Measurements from ENCODE around the gene RYR1.

DNA sequence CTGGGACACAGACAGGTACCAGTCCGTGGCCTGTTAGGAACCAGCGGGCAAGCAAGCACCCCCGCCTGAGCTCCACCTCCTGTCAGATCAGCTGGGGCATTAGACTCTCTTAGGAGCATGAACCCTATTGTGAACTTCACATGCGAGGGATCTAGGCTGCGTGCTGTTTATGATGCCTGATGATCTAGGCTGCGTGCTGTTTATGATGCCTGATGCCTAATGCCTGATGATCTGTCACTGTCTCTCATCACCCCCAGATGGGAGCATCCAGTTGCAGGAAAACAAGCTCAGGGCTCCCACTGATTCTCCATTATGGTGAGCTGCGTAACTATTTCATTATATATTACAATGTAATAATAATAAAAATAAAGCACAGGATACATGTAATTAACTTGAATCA lies 11.1 kb upstream of the RYR1 start:
- TF ChIP-seq KLF16 (tag by site-specific recombination; IDR thresholded peaks at IDR 0.05) (no peak), ZNF174 (tag by site-specific recombination; IDR thresholded peaks at IDR 0.05) (no peak)
- TF ChIP-seq, protein P1, sequence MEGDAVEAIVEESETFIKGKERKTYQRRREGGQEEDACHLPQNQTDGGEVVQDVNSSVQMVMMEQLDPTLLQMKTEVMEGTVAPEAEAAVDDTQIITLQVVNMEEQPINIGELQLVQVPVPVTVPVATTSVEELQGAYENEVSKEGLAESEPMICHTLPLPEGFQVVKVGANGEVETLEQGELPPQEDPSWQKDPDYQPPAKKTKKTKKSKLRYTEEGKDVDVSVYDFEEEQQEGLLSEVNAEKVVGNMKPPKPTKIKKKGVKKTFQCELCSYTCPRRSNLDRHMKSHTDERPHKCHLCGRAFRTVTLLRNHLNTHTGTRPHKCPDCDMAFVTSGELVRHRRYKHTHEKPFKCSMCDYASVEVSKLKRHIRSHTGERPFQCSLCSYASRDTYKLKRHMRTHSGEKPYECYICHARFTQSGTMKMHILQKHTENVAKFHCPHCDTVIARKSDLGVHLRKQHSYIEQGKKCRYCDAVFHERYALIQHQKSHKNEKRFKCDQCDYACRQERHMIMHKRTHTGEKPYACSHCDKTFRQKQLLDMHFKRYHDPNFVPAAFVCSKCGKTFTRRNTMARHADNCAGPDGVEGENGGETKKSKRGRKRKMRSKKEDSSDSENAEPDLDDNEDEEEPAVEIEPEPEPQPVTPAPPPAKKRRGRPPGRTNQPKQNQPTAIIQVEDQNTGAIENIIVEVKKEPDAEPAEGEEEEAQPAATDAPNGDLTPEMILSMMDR (tag by site-specific recombination; IDR thresholded peaks at IDR 0.05) = no peak
- TF ChIP-seq, protein P2, sequence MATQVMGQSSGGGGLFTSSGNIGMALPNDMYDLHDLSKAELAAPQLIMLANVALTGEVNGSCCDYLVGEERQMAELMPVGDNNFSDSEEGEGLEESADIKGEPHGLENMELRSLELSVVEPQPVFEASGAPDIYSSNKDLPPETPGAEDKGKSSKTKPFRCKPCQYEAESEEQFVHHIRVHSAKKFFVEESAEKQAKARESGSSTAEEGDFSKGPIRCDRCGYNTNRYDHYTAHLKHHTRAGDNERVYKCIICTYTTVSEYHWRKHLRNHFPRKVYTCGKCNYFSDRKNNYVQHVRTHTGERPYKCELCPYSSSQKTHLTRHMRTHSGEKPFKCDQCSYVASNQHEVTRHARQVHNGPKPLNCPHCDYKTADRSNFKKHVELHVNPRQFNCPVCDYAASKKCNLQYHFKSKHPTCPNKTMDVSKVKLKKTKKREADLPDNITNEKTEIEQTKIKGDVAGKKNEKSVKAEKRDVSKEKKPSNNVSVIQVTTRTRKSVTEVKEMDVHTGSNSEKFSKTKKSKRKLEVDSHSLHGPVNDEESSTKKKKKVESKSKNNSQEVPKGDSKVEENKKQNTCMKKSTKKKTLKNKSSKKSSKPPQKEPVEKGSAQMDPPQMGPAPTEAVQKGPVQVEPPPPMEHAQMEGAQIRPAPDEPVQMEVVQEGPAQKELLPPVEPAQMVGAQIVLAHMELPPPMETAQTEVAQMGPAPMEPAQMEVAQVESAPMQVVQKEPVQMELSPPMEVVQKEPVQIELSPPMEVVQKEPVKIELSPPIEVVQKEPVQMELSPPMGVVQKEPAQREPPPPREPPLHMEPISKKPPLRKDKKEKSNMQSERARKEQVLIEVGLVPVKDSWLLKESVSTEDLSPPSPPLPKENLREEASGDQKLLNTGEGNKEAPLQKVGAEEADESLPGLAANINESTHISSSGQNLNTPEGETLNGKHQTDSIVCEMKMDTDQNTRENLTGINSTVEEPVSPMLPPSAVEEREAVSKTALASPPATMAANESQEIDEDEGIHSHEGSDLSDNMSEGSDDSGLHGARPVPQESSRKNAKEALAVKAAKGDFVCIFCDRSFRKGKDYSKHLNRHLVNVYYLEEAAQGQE (tag by site-specific recombination; IDR thresholded peaks at IDR 0.05) = no peak

Data from HEK293 (cell line).